ENCODE measurements around the gene XPNPEP2.

XPNPEP2 gene

GRCh38 chrX:129808829-129809796 is 70.3 kb downstream of the XPNPEP2 start:
- H3K27me3 ChIP-seq (ENCODE audit: insufficient read depth, low read depth): no peaks in the 10 kb centered on the region
- no peaks in the 10 kb centered on the region for H4K20me1 ChIP-seq (ENCODE audit: insufficient read depth)
- no peaks in the 10 kb centered on the region for H3K79me2 ChIP-seq (ENCODE audit: insufficient read depth, low read depth)
- H2AFZ ChIP-seq (ENCODE audit: low read depth): no peak overlapping the region
- H3K4me1 ChIP-seq (ENCODE audit: low read depth, poor library complexity, severe bottlenecking): peaks cover 18% of the 10 kb centered on the region
- no peak for TF ChIP-seq CTCF (conservative IDR thresholded peaks at IDR 0.05; ENCODE audit: low read depth, low read length)
- no peak overlapping the region for H3K9ac ChIP-seq
- no peak overlapping the region for H3K4me2 ChIP-seq
- no peaks in the 10 kb centered on the region for H3K36me3 ChIP-seq (ENCODE audit: insufficient read depth)
- H3K27ac ChIP-seq: no peak overlapping the region
- no peak overlapping the region for H3K4me3 ChIP-seq (IDR thresholded peaks at IDR 0.05; ENCODE audit: insufficient read depth, low read depth, low read length)

- Histone ChIP-seq H3K4me3 (IDR thresholded peaks at IDR 0.05; ENCODE audit: insufficient read depth, low read depth, low read length) (no peak overlapping the region), H3K79me2 (ENCODE audit: insufficient read depth, low read depth) (no peaks in the 10 kb centered on the region), H4K20me1 (ENCODE audit: insufficient read depth) (no peaks in the 10 kb centered on the region), H3K27ac (no peak overlapping the region), H3K4me2 (no peak overlapping the region), H3K9ac (no peak overlapping the region), H3K36me3 (ENCODE audit: insufficient read depth) (no peaks in the 10 kb centered on the region), H3K4me1 (ENCODE audit: low read depth, poor library complexity, severe bottlenecking) (peaks cover 6% of the 10 kb centered on the region), H2AFZ (ENCODE audit: low read depth) (no peak overlapping the region), H3K27me3 (ENCODE audit: insufficient read depth, low read depth) (no peaks in the 10 kb centered on the region)
- no peak for TF ChIP-seq CTCF (conservative IDR thresholded peaks at IDR 0.05; ENCODE audit: low read depth, low read length)
Measured at GRCh38 chrX:129813662-129814368, 75.0 kb downstream of the XPNPEP2 start.

GRCh38 chrX:129818123-129818522 is 79.3 kb downstream of the XPNPEP2 start:
- H3K36me3 ChIP-seq (ENCODE audit: insufficient read depth): no peaks in the 10 kb centered on the region
- H3K79me2 ChIP-seq (ENCODE audit: insufficient read depth, low read depth): no peaks in the 10 kb centered on the region
- H3K4me2 ChIP-seq: no peak overlapping the region
- no peak for TF ChIP-seq CTCF (conservative IDR thresholded peaks at IDR 0.05; ENCODE audit: low read depth, low read length)
- no peaks in the 10 kb centered on the region for H4K20me1 ChIP-seq (ENCODE audit: insufficient read depth)
- H3K4me1 ChIP-seq (ENCODE audit: low read depth, poor library complexity, severe bottlenecking): peaks cover 3% of the 10 kb centered on the region
- H3K27me3 ChIP-seq (ENCODE audit: insufficient read depth, low read depth): no peaks in the 10 kb centered on the region
- H2AFZ ChIP-seq (ENCODE audit: low read depth): no peak overlapping the region
- H3K27ac ChIP-seq: no peak overlapping the region
- no peak overlapping the region for H3K4me3 ChIP-seq (IDR thresholded peaks at IDR 0.05; ENCODE audit: insufficient read depth, low read depth, low read length)
- H3K9ac ChIP-seq: no peak overlapping the region

Data from KMS-11 (cell line).